Osteoblast (primary cell): Measurements from ENCODE around the gene ATM. TPM values are rescaled to one million over a fixed set of nuclear protein-coding genes. Genes with fewer than 3 reads are reported as not detected.
A peak's percentile ranks its signal among the peaks of the same experiment; 100 is the strongest.

Experiments used
- DNase-seq: peaks from one replicate; pipeline ENCODE4 v3.0.0; 2011; ENCODE audit warnings: low spot score, mixed read lengths; ENCODE audit not compliant: insufficient read length; ENCODE audit errors: missing footprints
- H2AFZ ChIP-seq: 2 replicates; pipeline ENCODE4 v1.6.0; 2011; ENCODE audit warnings: mild to moderate bottlenecking, low read length
- H3K27ac ChIP-seq: 2 replicates; pipeline ENCODE4 v1.5.1; 2011; ENCODE audit warnings: mild to moderate bottlenecking, low read depth, low read length, moderate library complexity
- H3K27me3 ChIP-seq: 2 replicates; pipeline ENCODE4 v1.6.0; 2012; ENCODE audit warnings: mild to moderate bottlenecking, control low read depth, inconsistent platforms, low read length, moderate library complexity; ENCODE audit not compliant: insufficient read depth
- H3K36me3 ChIP-seq: 2 replicates; pipeline ENCODE4 v1.5.1; 2011; ENCODE audit warnings: mild to moderate bottlenecking, low read length, control low read depth, moderate library complexity; ENCODE audit not compliant: insufficient read depth
- H3K4me1 ChIP-seq: 2 replicates; pipeline ENCODE4 v1.5.1; 2011; ENCODE audit warnings: mild to moderate bottlenecking, low read length, control low read depth, moderate library complexity; ENCODE audit not compliant: insufficient read depth
- H3K4me2 ChIP-seq: 2 replicates; pipeline ENCODE4 v1.6.0; 2011; ENCODE audit warnings: mild to moderate bottlenecking, low read length; ENCODE audit not compliant: insufficient read depth
- H3K4me3 ChIP-seq: fragments of 200-600 bp; sonication (generic); 3 replicates; pipeline ENCODE4 v1.5.1; 2012; ENCODE audit warnings: mild to moderate bottlenecking, low read length, inconsistent platforms; ENCODE audit not compliant: insufficient read depth
- H3K79me2 ChIP-seq: 2 replicates; pipeline ENCODE4 v1.6.0; 2012; ENCODE audit warnings: mild to moderate bottlenecking, low read length, control low read depth, inconsistent platforms; ENCODE audit not compliant: insufficient read depth
- H3K9me3 ChIP-seq: 2 replicates; pipeline ENCODE4 v1.5.1; 2011; ENCODE audit warnings: low read depth, low read length, control low read depth
- H4K20me1 ChIP-seq: 2 replicates; pipeline ENCODE4 v1.6.0; 2012; ENCODE audit warnings: mild to moderate bottlenecking, low read length, control low read depth; ENCODE audit not compliant: insufficient read depth
- total RNA-seq: library from RNA; depleted of rRNA; stranded (reverse); fragments of >200 nt; gene quantifications from 2 replicates; pipeline ENCODE4 v1.2.3, GENCODE V29; 2012
- TF ChIP-seq, protein P1 (sequence below): IDR thresholded peaks from 2 replicates; pipeline ENCODE4 v1.5.1; 2011; ENCODE audit warnings: mild to moderate bottlenecking, low read depth, low read length, moderate library complexity; ENCODE audit errors: extremely low read depth

The ATM gene
- total RNA-seq, 1 donor, result 172 TPM

DNA sequence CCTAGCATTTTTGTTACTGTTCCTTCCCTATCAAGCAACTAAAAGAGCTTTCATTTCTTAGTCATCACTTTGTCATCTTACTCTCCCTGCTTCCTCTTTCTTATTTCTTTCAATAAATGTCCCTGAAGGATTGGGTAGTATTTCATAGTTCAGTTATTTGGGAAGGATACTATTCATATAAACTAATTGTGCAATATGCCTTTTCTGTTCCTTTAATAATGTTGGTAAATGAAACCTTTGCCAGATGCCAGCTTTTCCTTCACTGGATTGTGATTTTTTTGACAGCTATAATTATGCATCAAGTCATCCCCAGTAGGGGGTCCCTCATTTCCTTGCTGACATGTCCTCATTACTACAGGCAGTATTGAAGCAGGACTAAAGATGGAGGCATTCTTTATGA is 101.7 kb downstream of the ATM start:
- Histone ChIP-seq H3K4me3 (no peak overlapping the region), H3K36me3 (peaks cover 54% of the 10 kb centered on the region), H3K4me1 (peaks cover 15% of the 10 kb centered on the region), H3K27me3 (no peaks in the 10 kb centered on the region), H2AFZ (no peak overlapping the region), H4K20me1 (no peaks in the 10 kb centered on the region), H3K4me2 (peak overlapping the region; percentile 36), H3K27ac (no peak overlapping the region), H3K79me2 (no peaks in the 10 kb centered on the region), H3K9me3 (no peaks in the 10 kb centered on the region)
- peak; percentile 71 for DNase-seq
- TF ChIP-seq, protein P1, sequence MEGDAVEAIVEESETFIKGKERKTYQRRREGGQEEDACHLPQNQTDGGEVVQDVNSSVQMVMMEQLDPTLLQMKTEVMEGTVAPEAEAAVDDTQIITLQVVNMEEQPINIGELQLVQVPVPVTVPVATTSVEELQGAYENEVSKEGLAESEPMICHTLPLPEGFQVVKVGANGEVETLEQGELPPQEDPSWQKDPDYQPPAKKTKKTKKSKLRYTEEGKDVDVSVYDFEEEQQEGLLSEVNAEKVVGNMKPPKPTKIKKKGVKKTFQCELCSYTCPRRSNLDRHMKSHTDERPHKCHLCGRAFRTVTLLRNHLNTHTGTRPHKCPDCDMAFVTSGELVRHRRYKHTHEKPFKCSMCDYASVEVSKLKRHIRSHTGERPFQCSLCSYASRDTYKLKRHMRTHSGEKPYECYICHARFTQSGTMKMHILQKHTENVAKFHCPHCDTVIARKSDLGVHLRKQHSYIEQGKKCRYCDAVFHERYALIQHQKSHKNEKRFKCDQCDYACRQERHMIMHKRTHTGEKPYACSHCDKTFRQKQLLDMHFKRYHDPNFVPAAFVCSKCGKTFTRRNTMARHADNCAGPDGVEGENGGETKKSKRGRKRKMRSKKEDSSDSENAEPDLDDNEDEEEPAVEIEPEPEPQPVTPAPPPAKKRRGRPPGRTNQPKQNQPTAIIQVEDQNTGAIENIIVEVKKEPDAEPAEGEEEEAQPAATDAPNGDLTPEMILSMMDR, result no peak

- Histone ChIP-seq H3K27ac (no peak overlapping the region), H2AFZ (no peak overlapping the region), H4K20me1 (no peaks in the 10 kb centered on the region), H3K4me2 (no peak overlapping the region), H3K9me3 (no peaks in the 10 kb centered on the region), H3K4me3 (no peak overlapping the region), H3K36me3 (peaks cover 56% of the 10 kb centered on the region), H3K27me3 (no peaks in the 10 kb centered on the region), H3K4me1 (no peaks in the 10 kb centered on the region), H3K79me2 (no peaks in the 10 kb centered on the region)
- DNase-seq, result no peak
- TF ChIP-seq, protein P1, result no peak
Observed at GRCh38 chr11:108333403-108333899, 110.6 kb downstream of the ATM start.

- TF ChIP-seq, protein P1, result no peak
- no peak overlapping the region for H3K4me2 ChIP-seq
- DNase-seq, result no peak
- no peaks in the 10 kb centered on the region for H3K4me1 ChIP-seq
- peaks cover 20% of the 10 kb centered on the region for H3K36me3 ChIP-seq
- H3K27me3 ChIP-seq, result no peaks in the 10 kb centered on the region
- no peaks in the 10 kb centered on the region for H3K79me2 ChIP-seq
- H4K20me1 ChIP-seq, result no peaks in the 10 kb centered on the region
- H3K27ac ChIP-seq, result no peak overlapping the region
- H2AFZ ChIP-seq, result no peak overlapping the region
- H3K4me3 ChIP-seq, result no peak overlapping the region
- no peaks in the 10 kb centered on the region for H3K9me3 ChIP-seq
Observed at GRCh38 chr11:108338750-108339149, 115.9 kb downstream of the ATM start.

GRCh38 chr11:108340973-108341372 is 118.1 kb downstream of the ATM start:
- no peaks in the 10 kb centered on the region for H3K4me1 ChIP-seq
- no peaks in the 10 kb centered on the region for H3K27me3 ChIP-seq
- H3K4me3 ChIP-seq, result no peak overlapping the region
- H3K9me3 ChIP-seq, result no peaks in the 10 kb centered on the region
- no peak for DNase-seq
- no peak overlapping the region for H3K27ac ChIP-seq
- H3K4me2 ChIP-seq, result no peak overlapping the region
- H3K36me3 ChIP-seq, result peaks cover 8% of the 10 kb centered on the region
- H3K79me2 ChIP-seq, result no peaks in the 10 kb centered on the region
- H2AFZ ChIP-seq, result no peak overlapping the region
- TF ChIP-seq, protein P1, result no peak
- H4K20me1 ChIP-seq, result no peaks in the 10 kb centered on the region
